Sigmoid colon (tissue), 7 donors: ENCODE measurements around the gene SLC47A1. TPM values are rescaled to one million over a fixed set of nuclear protein-coding genes. Genes with fewer than 3 reads are reported as not detected.

Experiments
- DNase-seq: peaks from one replicate; pipeline ENCODE4 v3.0.0-alpha.2; 2019
- H3K27ac ChIP-seq, 4 donors: fragments of 200-600 bp; sonication (generic); one replicate each; pipeline ENCODE4 v1.5.1; 2016 to 2019; ENCODE audit warnings: mild to moderate bottlenecking in 1 of 4
- H3K27me3 ChIP-seq, 3 donors: fragments of 200-600 bp; sonication (generic); one replicate each; pipeline ENCODE4 v1.5.1; 2019; ENCODE audit warnings: mild to moderate bottlenecking in 1 of 3
- H3K36me3 ChIP-seq, 4 donors: fragments of 200-600 bp; sonication (generic); one replicate each; pipeline ENCODE4 v1.5.1; 2016 to 2019
- H3K4me1 ChIP-seq, 4 donors: fragments of 200-600 bp; sonication (generic); one replicate each; pipeline ENCODE4 v1.5.1; 2017 to 2019
- H3K4me3 ChIP-seq, 4 donors: fragments of 200-600 bp; sonication (generic); one replicate each; pipeline ENCODE4 v1.5.1; 2017 to 2019; ENCODE audit warnings: mild to moderate bottlenecking in 2 of 4, moderate library complexity in 1 of 4
- H3K9me3 ChIP-seq, 4 donors: fragments of 200-600 bp in 3 of 4; sonication (generic) in 3 of 4; one replicate each; pipeline versions ENCODE4 v1.5.1 to v1.6.1; 2013 to 2019
- CTCF ChIP-seq, 4 experiments: fragments of 450-650 bp in 3 of 4; fragments of 200-600 bp in 1 of 4; IDR thresholded peaks; one replicate each; pipeline ENCODE4 v1.5.1; 2016 to 2019; ENCODE audit warnings: antibody characterized with exemption in 4 of 4, mild to moderate bottlenecking in 3 of 4, moderate library complexity in 2 of 4
- EP300 ChIP-seq, 4 donors: sonication (generic); formaldehyde crosslinking; IDR thresholded peaks; one replicate each; pipeline ENCODE4 v1.6.1; 2017; ENCODE audit warnings: antibody characterized with exemption in 4 of 4
- POLR2A ChIP-seq, 2 donors: fragments of 450-650 bp; IDR thresholded peaks; one replicate each; pipeline ENCODE4 v1.6.1; 2016; ENCODE audit warnings: antibody characterized with exemption in 2 of 2, mild to moderate bottlenecking in 2 of 2, moderate library complexity in 2 of 2
- POLR2AphosphoS5 ChIP-seq, 4 donors: sonication (generic); formaldehyde crosslinking; IDR thresholded peaks; one replicate each; pipeline ENCODE4 v1.6.1; 2017; ENCODE audit warnings: antibody characterized with exemption in 4 of 4
- WGBS, 2 donors: extraction: QIAGEN DNeasy Blood & Tissue Kit; methylation state at CpG; one replicate each; pipeline ENCODE4 v1.1.7; 2013; 5-methylcytosine and 5-hydroxymethylcytosine counted together
- intact Hi-C: fragments of 100-400 bp; cut with DNase I; formaldehyde crosslinking; loops from one replicate; pipeline ENCODE4 v1.15.1; 2023
- polyA plus RNA-seq, 3 donors: library from polyadenylated mRNA; stranded (reverse); fragments of 200-250 nt; gene quantifications; one replicate each; pipeline ENCODE4 v1.2.3, GENCODE V29; 2013
- total RNA-seq, 4 donors: library from RNA; depleted of rRNA; stranded (reverse); fragments of >200 nt; gene quantifications; one replicate each; pipeline ENCODE4 v1.1.0, GENCODE V29; 2016
- donor health status: healthy with polysubstance abuse.
- donor health status: Bipolar disorder and iron deficiency.
- donor health status: healthy.

The SLC47A1 gene
- total and polyA plus RNA-seq, 7 donors, result 0.82 to 8.2 (median 1.2) TPM

GRCh38 chr17:19570544-19571062 is 36.9 kb downstream of the SLC47A1 start:
- Histone ChIP-seq H3K9me3 (no peaks in the 10 kb centered on the region), H3K4me1 (peaks cover 0 to 52% (median 33%) of the 10 kb centered on the region in 4 donors), H3K27me3 (no peaks in the 10 kb centered on the region), H3K4me3 (no peak overlapping the region), H3K36me3 (no peaks in the 10 kb centered on the region), H3K27ac (peak overlapping the region in 3 of 4 donors; percentile 44 to 75 (median 68))
- intact Hi-C loops, result no loop called here
- 24 to 35% methylated on average over 4 of the region's 4 CpGs for WGBS, 2 donors
- DNase-seq, result no peak
- no peak for TF ChIP-seq EP300 (IDR thresholded peaks at IDR 0.05)
- TF ChIP-seq POLR2A (IDR thresholded peaks at IDR 0.05), result no peak
- no peak for TF ChIP-seq CTCF (IDR thresholded peaks at IDR 0.05)
- no peak for TF ChIP-seq POLR2AphosphoS5 (IDR thresholded peaks at IDR 0.05)

- Histone ChIP-seq H3K36me3 (no peaks in the 10 kb centered on the region), H3K4me1 (peaks cover 0 to 52% (median 33%) of the 10 kb centered on the region in 4 donors), H3K27ac (peak overlapping the region in 3 of 4 donors; percentile 28 to 57 (median 29)), H3K27me3 (no peaks in the 10 kb centered on the region), H3K9me3 (no peaks in the 10 kb centered on the region), H3K4me3 (no peak overlapping the region)
- intact Hi-C loops, result no loop called here
- TF ChIP-seq POLR2AphosphoS5 (IDR thresholded peaks at IDR 0.05) (peak; percentile 5 to 84 (median 72)), CTCF (IDR thresholded peaks at IDR 0.05) (no peak), EP300 (IDR thresholded peaks at IDR 0.05) (no peak), POLR2A (IDR thresholded peaks at IDR 0.05) (no peak)
- no peak for DNase-seq
- 53 to 70% methylated on average over 2 of the region's 2 CpGs for WGBS, 2 donors
These were observed 39.4 kb downstream of the SLC47A1 start for GRCh38 chr17:19573075-19573474.

- intact Hi-C loops, result loop anchor here (5.0 kb wide), 2 partner anchors 43 to 72 kb away; partner anchors contain the start of genes ALDH3A2 and SLC47A1
- peaks cover 0 to 54% (median 38%) of the 10 kb centered on the region in 4 donors for H3K4me1 ChIP-seq
- H3K4me3 ChIP-seq, result no peak overlapping the region
- H3K36me3 ChIP-seq, result no peaks in the 10 kb centered on the region
- DNase-seq, result no peak
- H3K9me3 ChIP-seq, result no peaks in the 10 kb centered on the region
- H3K27me3 ChIP-seq, result no peaks in the 10 kb centered on the region
- 85 to 87% methylated on average over 4 of the region's 4 CpGs for WGBS, 2 donors
- H3K27ac ChIP-seq, result no peak overlapping the region
- TF ChIP-seq POLR2A (IDR thresholded peaks at IDR 0.05) (no peak), CTCF (IDR thresholded peaks at IDR 0.05) (no peak), EP300 (IDR thresholded peaks at IDR 0.05) (no peak)
These were observed 41.3 kb downstream of the SLC47A1 start for GRCh38 chr17:19574956-19575355.

GRCh38 chr17:19578545-19578944 is 44.9 kb downstream of the SLC47A1 start:
- H3K27ac ChIP-seq, result peak overlapping the region in 1 of 4 donors; percentile 59
- no peaks in the 10 kb centered on the region for H3K9me3 ChIP-seq
- TF ChIP-seq EP300 (IDR thresholded peaks at IDR 0.05) (no peak), POLR2AphosphoS5 (IDR thresholded peaks at IDR 0.05) (no peak), POLR2A (IDR thresholded peaks at IDR 0.05) (no peak), CTCF (IDR thresholded peaks at IDR 0.05) (no peak)
- intact Hi-C loops, result loop anchor here (5.0 kb wide), 2 partner anchors 46 to 69 kb away; partner anchors contain the start of genes ALDH3A2 and SLC47A1
- no peak for DNase-seq
- no peaks in the 10 kb centered on the region for H3K27me3 ChIP-seq
- no peaks in the 10 kb centered on the region for H3K36me3 ChIP-seq
- no peak overlapping the region for H3K4me3 ChIP-seq
- H3K4me1 ChIP-seq, result peaks cover 0 to 24% (median 14%) of the 10 kb centered on the region in 4 donors
- 58 to 81% methylated on average over 4 of the region's 4 CpGs for WGBS, 2 donors
